HG02678 (cell line): Measurements from ENCODE around the gene FAM222A.

Experiments
- ATAC-seq: cut with Tn5 transposase; IDR thresholded peaks from one replicate; pipeline ENCODE4 v1.9.1; 2021; ENCODE audit warnings: mild to moderate bottlenecking, moderate library complexity; ENCODE audit not compliant: unreplicated experiment

Gene FAM222A

GRCh38 chr12:109757671-109758265 lies 44.1 kb downstream of the FAM222A start:
- ATAC-seq = no peak

GRCh38 chr12:109758426-109759420 lies 45.1 kb downstream of the FAM222A start:
- no peak for ATAC-seq

GRCh38 chr12:109759595-109759994 lies 46.0 kb downstream of the FAM222A start:
- no peak for ATAC-seq

GRCh38 chr12:109760031-109760929 lies 46.7 kb downstream of the FAM222A start:
- no peak for ATAC-seq

GRCh38 chr12:109760930-109761921 lies 47.6 kb downstream of the FAM222A start:
- no peak for ATAC-seq

GRCh38 chr12:109762071-109762672 lies 48.5 kb downstream of the FAM222A start:
- ATAC-seq = no peak

- no peak for ATAC-seq
These were observed 49.1 kb downstream of the FAM222A start for GRCh38 chr12:109762673-109763191.

GRCh38 chr12:109763201-109763841 lies 49.7 kb downstream of the FAM222A start:
- ATAC-seq = no peak

GRCh38 chr12:109764123-109764522 lies 50.5 kb downstream of the FAM222A start:
- ATAC-seq = no peak

GRCh38 chr12:109764776-109765445 lies 51.3 kb downstream of the FAM222A start:
- no peak for ATAC-seq

- no peak for ATAC-seq
These were observed 51.8 kb downstream of the FAM222A start for GRCh38 chr12:109765446-109765810.

GRCh38 chr12:109766251-109766778 lies 52.7 kb downstream of the FAM222A start:
- no peak for ATAC-seq

GRCh38 chr12:109767456-109767855 lies 53.8 kb downstream of the FAM222A start:
- ATAC-seq = no peak

GRCh38 chr12:109767991-109768900 lies 54.6 kb downstream of the FAM222A start:
- no peak for ATAC-seq

- ATAC-seq = no peak
These were observed 55.5 kb downstream of the FAM222A start for GRCh38 chr12:109768901-109769670.
